Forelimb muscle (tissue), 1 donor: ENCODE results near the gene KCNMA1. TPM values are rescaled to one million over a fixed set of nuclear protein-coding genes. Genes with fewer than 3 reads are reported as not detected.

ENCODE experiments used
- DNase-seq: peaks from one replicate; pipeline ENCODE4 v3.0.0-alpha.2; 2013; ENCODE audit warnings: low read depth
- polyA plus RNA-seq: library from polyadenylated mRNA; unstranded; fragments of 120-200 nt; gene quantifications from one replicate; pipeline ENCODE4 v1.2.1, GENCODE V29; 2013; ENCODE audit not compliant: insufficient read length

The KCNMA1 gene
- polyA plus RNA-seq, 1 donor: 15.1 TPM

DNA sequence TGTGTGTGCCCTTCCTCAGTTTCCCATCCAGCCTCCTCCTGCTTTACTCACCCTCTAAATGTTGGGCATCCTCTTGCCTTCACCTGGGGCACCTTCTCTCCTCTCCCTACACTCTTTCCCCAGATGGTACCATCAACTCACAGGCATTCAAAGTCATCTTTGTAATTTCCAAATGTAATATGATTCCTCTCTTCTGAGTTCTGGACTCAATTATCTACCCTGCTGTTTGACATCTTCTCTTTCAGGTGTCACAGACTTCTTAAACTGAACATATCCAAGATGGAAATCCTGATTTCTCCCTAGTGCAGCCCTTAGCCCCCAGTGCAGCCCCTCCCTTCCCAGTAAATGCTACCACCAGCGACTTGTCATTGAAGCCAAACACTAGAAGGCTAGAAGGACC is 422.8 kb downstream of the KCNMA1 start:
- DNase-seq: no peak

- DNase-seq: no peak
Observed at GRCh38 chr10:77212632-77213031, 425.0 kb downstream of the KCNMA1 start.

- no peak for DNase-seq
Observed at GRCh38 chr10:77210645-77211044, 427.0 kb downstream of the KCNMA1 start.

GRCh38 chr10:77208684-77209256 is 428.8 kb downstream of the KCNMA1 start:
- no peak for DNase-seq

DNA sequence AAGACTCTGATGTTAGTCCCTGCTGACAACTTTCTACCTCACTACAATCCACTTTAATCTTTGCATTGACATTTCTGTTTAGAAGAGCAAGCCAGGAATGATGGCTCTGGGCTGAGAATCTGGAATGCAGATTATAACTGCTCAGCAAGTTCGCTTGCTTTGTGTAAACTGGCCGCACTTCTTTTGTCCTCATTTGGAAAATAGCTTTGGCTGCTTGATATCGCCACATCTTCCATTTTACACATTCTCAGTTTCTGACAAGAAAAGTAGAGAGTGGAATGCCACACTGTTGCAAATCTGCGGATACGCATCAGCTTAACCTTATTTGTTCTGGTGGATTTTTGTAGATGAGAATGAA is 429.8 kb downstream of the KCNMA1 start:
- DNase-seq: no peak

DNA sequence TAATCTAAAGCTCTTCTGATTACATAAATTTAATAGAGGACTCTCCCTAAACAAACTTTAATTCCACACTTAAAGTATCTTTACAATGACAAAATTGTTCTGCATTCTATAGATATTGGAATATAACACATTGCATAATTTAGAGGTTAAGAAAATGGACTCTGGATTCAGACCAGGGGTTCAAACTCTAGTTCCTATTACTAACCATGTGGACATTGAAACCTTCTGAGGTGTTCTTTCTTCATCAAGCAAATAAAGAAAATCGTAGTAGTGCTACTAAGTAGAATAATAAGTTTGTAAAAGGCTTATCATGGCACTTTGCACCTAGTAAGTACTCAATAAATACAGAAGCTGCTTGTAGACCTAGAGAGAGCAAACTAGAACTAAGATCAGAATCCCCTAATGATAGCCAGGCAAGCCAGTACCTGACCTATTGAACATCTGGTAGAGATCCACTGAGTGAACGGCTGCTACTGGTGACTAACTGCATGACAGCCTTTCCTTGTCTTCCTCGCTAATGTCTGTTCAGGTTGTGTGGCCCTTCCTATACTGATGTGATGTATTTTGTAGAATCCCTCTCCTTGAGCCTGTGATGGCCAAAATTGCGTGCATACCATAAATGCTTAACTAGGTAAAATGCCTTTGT is 430.3 kb downstream of the KCNMA1 start:
- DNase-seq: no peak

- DNase-seq: no peak
Observed at GRCh38 chr10:77205135-77205534, 432.5 kb downstream of the KCNMA1 start.

DNA sequence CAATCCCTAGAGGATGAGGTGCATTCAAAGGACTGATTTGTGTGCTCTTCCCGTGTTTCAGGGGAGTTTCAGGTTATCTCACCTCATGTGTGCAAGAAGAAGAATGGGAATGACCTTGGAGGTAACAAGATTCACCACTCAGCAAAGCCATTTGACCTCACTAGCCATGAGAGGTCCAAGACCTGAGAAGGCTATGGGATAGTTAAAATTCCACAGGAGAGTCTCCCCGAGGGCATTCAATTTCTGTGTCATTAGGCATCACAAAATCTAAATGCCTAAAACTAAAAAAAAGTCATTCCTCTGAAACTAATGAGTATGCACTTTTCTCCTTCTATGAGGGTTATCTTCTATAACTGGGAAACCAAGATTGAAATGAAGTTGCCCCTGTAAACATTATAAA is 433.4 kb downstream of the KCNMA1 start:
- no peak for DNase-seq

DNA sequence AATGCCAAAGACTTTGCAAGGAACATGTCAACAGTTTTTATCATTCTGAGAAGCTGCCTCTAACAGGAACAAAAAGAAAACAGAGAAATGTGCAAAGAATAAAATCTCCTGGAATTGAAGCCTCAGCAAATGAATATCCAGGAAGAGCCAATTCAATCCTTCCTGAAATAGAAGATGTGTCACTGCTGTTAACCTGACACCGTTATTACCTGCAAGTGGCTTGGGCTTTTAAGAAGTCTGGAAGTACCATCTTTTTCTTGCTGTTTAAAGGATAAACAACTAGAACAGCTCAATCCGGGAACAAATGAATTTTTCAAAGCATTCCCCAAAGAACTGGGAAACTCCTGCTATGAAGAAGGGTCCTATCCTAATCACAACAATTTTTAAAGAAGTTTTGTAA is 434.8 kb downstream of the KCNMA1 start:
- no peak for DNase-seq

- no peak for DNase-seq
Observed at GRCh38 chr10:77201135-77202106, 436.2 kb downstream of the KCNMA1 start.

DNA sequence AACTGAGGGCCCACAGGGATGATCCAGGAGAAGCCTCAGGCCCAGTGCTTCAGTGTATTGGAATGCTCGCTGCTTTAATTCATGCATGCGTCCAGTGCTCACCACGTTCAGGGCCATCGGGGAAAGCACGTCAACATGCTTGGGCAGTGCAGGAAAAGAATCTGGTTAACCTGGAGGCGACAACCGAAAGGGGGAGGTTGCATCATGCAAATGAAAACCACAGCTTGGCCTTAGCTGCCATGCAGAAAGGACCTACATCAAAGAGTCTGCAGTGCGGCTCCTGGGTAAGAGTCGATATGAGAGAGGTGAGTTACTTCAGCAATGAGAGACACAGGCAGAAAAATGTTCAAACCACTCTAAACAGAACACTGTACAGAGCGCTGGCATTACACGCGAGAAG is 440.1 kb downstream of the KCNMA1 start:
- no peak for DNase-seq

DNA sequence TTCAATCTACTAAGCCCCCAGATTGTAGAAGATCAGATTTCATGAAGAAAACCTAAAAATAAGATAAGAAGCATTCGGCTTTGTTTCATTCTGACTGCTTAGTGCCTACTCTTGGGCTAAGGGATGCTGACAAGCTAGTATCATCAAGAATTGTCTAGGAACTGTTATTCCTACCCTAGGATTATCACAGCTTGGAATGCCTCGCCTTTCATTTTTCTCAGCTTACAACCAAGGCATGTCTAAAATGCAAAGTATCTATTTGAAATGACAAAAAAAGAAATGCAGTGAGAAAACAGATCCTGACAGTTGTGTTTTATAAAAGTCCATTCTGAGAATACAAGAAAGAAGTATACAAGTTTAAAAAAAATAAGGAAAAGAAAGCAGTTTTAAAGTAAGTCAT is 441.0 kb downstream of the KCNMA1 start:
- no peak for DNase-seq

DNA sequence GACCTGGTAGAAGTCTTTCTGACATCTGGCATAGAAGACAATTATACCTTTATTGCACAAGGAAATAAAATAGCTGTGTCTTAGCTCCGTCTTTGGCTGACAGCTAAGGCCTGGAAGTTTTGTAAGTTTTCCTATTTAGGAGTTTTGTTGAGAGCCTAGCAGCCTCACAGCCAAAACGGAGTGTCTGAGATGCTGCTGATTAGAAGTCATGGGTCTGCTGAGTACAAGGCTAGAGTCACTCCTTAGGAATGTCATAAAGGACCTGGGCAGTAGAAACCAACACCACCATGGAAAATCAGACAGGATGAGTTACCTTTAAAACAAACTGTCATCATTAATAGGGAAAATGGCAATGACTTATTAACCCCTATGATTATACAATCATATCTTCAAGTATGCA is 442.5 kb downstream of the KCNMA1 start:
- DNase-seq: no peak

DNA sequence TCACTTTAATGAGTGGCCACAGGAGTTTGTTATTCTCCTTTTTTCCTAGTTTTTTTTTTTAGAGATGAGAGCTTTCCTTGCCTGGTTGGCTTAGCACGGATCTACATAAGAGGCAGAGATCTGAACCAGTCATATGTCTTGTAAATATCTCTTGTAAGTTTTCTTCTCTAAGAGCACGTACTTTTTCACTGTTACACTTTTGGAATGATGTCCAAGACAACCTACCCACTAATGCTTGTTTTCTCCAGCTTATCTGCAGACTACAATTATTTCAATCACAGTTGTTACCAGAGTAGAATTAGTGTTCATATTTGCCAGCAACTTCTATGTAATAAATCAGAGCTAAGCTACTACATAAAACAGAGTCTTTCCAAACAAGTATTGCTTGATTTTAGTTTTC is 444.6 kb downstream of the KCNMA1 start:
- no peak for DNase-seq

GRCh38 chr10:77192402-77192801 is 445.2 kb downstream of the KCNMA1 start:
- no peak for DNase-seq

GRCh38 chr10:77191324-77192049 is 446.1 kb downstream of the KCNMA1 start:
- DNase-seq: no peak

DNA sequence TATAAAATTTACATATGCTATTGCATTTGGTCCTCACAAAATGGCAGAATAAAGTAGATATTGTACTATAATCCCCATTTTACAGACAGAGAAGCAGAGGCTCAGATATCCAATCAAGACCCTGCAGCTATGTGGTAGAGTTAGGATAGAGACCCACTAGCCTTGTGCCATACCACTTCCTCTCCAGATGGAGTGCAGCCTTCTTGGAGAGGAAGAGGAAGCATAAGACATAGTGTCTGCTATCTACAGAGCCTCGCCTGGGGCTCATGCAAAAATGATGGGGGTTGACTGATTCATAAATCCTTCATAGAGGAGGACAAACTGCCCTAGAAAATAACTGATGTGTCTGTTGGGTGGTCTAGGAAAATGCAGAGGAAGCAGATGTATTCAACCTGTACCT is 447.3 kb downstream of the KCNMA1 start:
- no peak for DNase-seq

DNA sequence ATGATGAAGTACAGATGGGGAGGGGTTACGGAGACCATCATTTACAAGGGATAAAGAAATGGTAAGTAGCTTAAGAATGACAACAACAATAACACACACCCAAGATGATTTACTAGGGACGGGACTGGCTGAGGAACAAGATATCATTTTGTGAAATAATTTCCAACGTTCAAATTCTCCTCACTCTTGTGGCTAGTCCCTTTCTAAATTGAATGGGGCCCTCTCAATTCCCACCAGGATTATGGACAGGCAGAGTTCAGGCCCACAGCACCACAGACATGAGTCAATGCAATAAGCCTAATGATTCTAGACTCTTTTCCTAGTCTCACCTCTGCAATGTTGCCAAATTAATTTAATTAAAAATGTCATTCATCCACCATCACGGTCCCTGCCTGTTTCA is 448.1 kb downstream of the KCNMA1 start:
- no peak for DNase-seq

GRCh38 chr10:77189075-77189474 is 448.5 kb downstream of the KCNMA1 start:
- no peak for DNase-seq

DNA sequence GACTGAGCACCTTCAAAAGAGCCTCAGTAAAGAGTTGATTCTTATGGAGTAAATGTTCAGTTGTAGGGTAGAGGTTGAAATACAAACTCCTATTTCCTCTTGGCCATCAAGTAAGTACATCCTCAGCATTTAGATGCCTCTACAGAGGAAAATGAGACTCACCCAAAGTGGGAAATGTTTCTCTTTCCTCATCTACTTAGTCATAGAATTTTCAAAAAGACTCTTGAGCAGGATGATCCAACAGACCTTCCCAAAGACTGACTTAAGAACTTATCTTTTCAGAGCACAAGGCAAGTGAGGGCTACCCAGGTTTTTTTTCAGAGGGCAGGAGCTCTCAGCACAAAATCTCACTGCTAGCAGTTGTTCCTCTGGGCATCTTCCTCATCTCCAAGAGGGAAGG is 449.1 kb downstream of the KCNMA1 start:
- DNase-seq: no peak

- no peak for DNase-seq
Observed at GRCh38 chr10:77188000-77188395, 449.6 kb downstream of the KCNMA1 start.

DNA sequence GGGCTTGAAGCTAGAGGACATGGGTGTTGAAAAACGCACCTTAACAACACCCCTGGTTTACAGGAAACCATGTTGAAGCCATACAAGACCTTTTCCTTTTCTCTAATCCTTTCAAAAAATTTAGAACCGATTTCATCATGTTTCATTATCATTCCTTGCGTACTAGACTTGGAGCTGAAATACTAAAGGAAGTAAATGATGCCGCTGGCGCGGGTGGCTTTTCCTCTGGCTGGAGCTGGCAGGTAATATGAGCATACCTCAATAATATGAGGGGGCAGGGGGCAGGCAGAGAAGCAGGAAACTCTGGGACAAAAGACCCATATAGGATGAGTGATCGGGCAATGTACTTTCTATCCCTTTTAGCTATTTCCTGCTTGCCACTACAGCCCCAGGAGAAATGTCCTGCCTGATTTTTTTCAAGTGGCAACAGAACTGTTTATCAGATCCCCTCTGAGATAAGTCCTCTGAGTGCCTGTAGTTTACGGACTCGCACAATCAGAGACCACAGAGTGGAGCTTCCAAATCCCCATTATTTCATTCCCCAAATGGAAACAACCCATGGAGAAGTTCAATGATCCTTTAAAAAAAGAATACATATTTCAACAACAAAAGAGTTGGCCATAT is 450.1 kb downstream of the KCNMA1 start:
- no peak for DNase-seq
